Urinary bladder (tissue), 4 donors: ENCODE results near the gene WFDC12. TPM values are rescaled to one million over a fixed set of nuclear protein-coding genes. Genes with fewer than 3 reads are reported as not detected.

ENCODE experiments used
- DNase-seq: peaks from one replicate; pipeline ENCODE4 v3.0.0-alpha.2; 2015; ENCODE audit errors: extremely low spot score
- H3K27ac ChIP-seq: one replicate; pipeline ENCODE4 v1.5.1; 2013; ENCODE audit warnings: low read depth, mild to moderate bottlenecking, moderate library complexity
- H3K36me3 ChIP-seq: one replicate; pipeline ENCODE4 v1.6.1; 2013; ENCODE audit warnings: mild to moderate bottlenecking, moderate library complexity; ENCODE audit not compliant: insufficient read depth
- H3K4me1 ChIP-seq: one replicate; pipeline ENCODE4 v1.6.1; 2013; ENCODE audit warnings: mild to moderate bottlenecking, moderate library complexity; ENCODE audit not compliant: insufficient read depth
- H3K4me3 ChIP-seq: one replicate; pipeline ENCODE4 v1.5.1; 2013; ENCODE audit warnings: low read depth, low read length
- WGBS: extraction: QIAGEN DNeasy Blood & Tissue Kit; methylation state at CpG from one replicate; pipeline ENCODE4 v1.1.7; 2013; 5-methylcytosine and 5-hydroxymethylcytosine counted together
- polyA plus RNA-seq: library from polyadenylated mRNA; stranded (reverse); fragments of 200-250 nt; gene quantifications from one replicate; pipeline ENCODE4 v1.2.3, GENCODE V29; 2013
- total RNA-seq: library from RNA; depleted of rRNA; stranded (reverse); fragments of >200 nt; gene quantifications from one replicate; pipeline ENCODE4 v1.2.3, GENCODE V29; 2014
- donor health status: healthy with polysubstance abuse.
- donor health status: healthy.

Gene WFDC12
- total and polyA plus RNA-seq, 2 donors, result not detected

DNA sequence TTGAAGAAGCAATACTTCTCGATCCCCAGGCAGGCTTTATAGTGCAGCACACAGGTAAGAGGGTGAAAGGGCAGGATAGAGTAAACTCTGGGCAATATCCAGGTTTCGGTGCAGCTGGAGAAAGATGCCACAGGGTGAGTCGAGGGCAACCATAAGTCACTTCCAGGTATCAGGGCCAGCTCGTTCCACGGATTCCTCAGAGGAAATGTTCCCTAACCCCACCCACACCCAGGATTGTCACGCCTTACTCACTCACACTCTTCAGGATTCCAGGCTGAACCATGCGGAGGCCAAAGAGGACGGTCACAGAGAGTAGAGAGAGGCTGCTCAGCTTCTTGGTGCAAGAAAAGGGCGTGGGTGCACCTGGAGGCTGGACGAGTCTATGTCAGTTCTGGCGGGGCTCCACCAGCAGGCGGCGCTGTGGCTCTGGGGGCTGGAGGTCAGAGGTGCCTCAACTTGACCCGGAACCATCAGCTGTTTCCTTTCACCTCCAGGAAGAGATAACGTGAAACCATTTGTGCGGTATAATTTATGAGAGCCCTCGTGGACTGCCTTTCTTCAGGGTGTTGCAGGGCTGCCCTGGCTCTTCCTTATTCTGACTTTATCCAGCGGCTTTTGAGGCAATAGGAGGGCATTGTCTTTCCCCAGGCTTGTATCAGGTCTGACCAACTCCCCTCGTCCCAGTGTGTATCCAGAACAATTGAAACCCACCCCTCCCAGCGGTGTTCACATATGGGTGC is 14.5 kb upstream of the WFDC12 start:
- no peaks in the 10 kb centered on the region for H3K36me3 ChIP-seq
- H3K4me3 ChIP-seq, result no peak overlapping the region
- no peak for DNase-seq
- WGBS, result 38% methylated on average over 20 of the region's 20 CpGs
- no peak overlapping the region for H3K27ac ChIP-seq
- no peaks in the 10 kb centered on the region for H3K4me1 ChIP-seq

DNA sequence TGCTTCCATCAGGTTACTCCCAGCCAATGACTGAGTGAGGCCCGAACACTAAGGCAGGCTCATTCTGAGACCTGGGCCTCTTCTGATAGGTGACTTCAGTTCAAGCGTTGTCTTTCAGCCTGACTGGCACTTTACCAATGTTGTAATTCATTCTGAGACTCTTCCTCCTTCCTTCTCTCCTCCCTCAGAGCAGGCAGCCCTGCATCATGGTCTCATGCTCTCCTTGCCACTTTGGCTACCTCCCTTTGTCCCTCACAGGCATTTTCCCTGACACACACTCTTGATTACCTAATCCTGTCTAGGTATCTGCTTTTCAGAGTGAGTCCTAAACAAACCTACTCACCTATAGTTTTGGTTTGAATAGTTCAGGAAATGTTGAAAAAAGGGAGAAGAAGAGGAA is 12.6 kb upstream of the WFDC12 start:
- no peaks in the 10 kb centered on the region for H3K36me3 ChIP-seq
- 40% methylated on average over 2 of the region's 2 CpGs for WGBS

DNA sequence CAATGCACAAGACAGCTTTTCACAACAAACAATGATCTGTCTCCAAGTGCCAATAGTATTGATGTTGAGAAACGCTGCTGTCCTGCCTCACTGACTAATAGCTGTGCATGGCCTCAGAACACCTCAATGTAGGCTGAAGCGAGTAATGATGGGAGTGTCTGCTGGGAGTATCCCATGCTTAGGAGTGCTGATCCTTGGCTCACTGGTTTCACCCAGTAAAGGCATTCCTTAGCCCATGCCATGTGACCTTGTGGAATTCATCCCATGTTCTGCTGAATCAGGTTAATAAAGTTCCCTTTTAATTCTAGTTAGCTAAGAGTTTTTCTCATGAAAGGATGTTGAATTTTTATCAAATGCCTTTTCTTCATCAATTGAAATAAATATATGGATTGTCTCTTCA is 3.8 kb upstream of the WFDC12 start:
- 78% methylated on average over 2 of the region's 2 CpGs for WGBS
- no peak overlapping the region for H3K27ac ChIP-seq
- no peak for DNase-seq
- no peaks in the 10 kb centered on the region for H3K4me1 ChIP-seq
- H3K36me3 ChIP-seq, result no peaks in the 10 kb centered on the region
- H3K4me3 ChIP-seq, result no peak overlapping the region

More for the DNA sequence above, 12.6 kb upstream of the WFDC12 start:
- Histone ChIP-seq H3K4me1 (no peaks in the 10 kb centered on the region), H3K4me3 (no peak overlapping the region), H3K27ac (no peak overlapping the region)
- DNase-seq, result no peak

- no peak overlapping the region for H3K27ac ChIP-seq
- no peak overlapping the region for H3K4me3 ChIP-seq
- 92% methylated on average over 2 of the region's 2 CpGs for WGBS
- DNase-seq, result no peak
- H3K4me1 ChIP-seq, result no peaks in the 10 kb centered on the region
- H3K36me3 ChIP-seq, result no peaks in the 10 kb centered on the region
Observed at GRCh38 chr20:45121388-45121787, 2.9 kb downstream of the WFDC12 start.

GRCh38 chr20:45119556-45120266 is 4.6 kb downstream of the WFDC12 start:
- H3K4me1 ChIP-seq, result no peaks in the 10 kb centered on the region
- no peak for DNase-seq
- H3K4me3 ChIP-seq, result no peak overlapping the region
- no peak overlapping the region for H3K27ac ChIP-seq
- H3K36me3 ChIP-seq, result no peaks in the 10 kb centered on the region
- WGBS, result 80% methylated on average over 2 of the region's 2 CpGs

DNA sequence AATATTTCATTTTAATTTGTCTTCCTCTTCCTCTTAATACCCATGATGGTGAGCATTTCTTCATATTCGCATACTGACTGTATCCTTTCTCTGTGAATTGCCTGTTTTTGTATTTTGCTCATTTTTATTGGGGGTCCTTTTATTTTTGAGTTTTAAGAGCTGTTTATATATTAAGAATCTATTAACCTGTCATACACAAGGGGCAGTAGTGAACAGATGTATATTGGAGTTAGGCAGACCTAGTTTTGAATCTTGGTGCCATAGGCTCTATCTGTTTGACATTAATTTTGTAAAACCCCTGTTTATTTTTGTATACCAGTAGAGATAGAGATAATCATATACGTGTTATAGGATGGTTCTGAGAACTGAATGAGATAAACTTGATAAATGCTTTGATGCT is 6.2 kb downstream of the WFDC12 start:
- WGBS, result 75% methylated on average over 2 of the region's 2 CpGs
- H3K27ac ChIP-seq, result no peak overlapping the region
- DNase-seq, result no peak
- no peaks in the 10 kb centered on the region for H3K4me1 ChIP-seq
- no peaks in the 10 kb centered on the region for H3K36me3 ChIP-seq
- H3K4me3 ChIP-seq, result no peak overlapping the region

GRCh38 chr20:45117581-45117980 is 6.7 kb downstream of the WFDC12 start:
- Histone ChIP-seq H3K4me1 (no peaks in the 10 kb centered on the region), H3K4me3 (no peak overlapping the region), H3K36me3 (no peaks in the 10 kb centered on the region), H3K27ac (no peak overlapping the region)
- 64% methylated on average over 4 of the region's 4 CpGs for WGBS
- no peak for DNase-seq

DNA sequence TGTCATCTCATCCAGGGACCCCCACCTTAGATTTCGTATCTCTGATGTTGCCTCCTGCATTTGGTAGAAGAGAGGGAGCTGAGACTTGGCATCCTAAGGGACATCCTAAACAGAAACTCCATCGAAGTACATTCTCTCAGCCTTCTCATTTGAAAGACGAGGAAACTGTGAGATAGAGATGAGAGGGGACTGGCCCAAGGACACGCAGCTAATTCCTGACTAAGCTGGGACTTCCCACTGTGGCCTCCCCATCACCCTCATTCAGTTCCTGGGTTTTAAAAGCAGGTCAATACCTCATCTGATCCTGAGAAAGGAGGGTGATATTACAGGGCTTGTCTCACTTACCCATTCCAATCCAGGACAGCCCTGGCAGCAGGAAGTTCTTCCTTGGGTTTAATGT is 8.4 kb downstream of the WFDC12 start:
- H3K4me1 ChIP-seq, result no peaks in the 10 kb centered on the region
- H3K36me3 ChIP-seq, result no peaks in the 10 kb centered on the region
- DNase-seq, result no peak
- H3K27ac ChIP-seq, result no peak overlapping the region
- H3K4me3 ChIP-seq, result no peak overlapping the region
- WGBS, result 78% methylated on average over 4 of the region's 4 CpGs

DNA sequence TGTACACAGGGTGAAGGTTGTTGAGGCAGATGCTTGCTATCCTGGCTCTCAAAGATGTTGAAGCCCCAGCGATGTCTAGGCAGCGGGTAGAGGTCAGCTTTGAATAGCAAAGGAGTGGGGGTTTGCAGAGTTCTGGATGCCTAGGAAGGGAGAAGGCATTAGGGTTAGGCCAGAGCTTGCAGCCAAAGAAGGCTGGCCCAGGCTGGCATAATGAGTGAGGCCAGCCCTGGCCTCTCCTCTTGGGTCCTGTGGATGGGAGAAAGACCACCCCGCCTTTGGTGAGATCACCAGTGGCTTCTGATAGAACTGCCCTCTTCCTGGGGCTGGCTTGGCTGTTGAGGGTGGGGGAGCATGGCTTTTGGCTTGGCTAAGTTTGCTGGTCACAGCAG is 8.9 kb downstream of the WFDC12 start:
- Histone ChIP-seq H3K4me3 (no peak overlapping the region), H3K4me1 (no peaks in the 10 kb centered on the region), H3K27ac (no peak overlapping the region), H3K36me3 (no peaks in the 10 kb centered on the region)
- 67% methylated on average over 3 of the region's 3 CpGs for WGBS
- no peak for DNase-seq

DNA sequence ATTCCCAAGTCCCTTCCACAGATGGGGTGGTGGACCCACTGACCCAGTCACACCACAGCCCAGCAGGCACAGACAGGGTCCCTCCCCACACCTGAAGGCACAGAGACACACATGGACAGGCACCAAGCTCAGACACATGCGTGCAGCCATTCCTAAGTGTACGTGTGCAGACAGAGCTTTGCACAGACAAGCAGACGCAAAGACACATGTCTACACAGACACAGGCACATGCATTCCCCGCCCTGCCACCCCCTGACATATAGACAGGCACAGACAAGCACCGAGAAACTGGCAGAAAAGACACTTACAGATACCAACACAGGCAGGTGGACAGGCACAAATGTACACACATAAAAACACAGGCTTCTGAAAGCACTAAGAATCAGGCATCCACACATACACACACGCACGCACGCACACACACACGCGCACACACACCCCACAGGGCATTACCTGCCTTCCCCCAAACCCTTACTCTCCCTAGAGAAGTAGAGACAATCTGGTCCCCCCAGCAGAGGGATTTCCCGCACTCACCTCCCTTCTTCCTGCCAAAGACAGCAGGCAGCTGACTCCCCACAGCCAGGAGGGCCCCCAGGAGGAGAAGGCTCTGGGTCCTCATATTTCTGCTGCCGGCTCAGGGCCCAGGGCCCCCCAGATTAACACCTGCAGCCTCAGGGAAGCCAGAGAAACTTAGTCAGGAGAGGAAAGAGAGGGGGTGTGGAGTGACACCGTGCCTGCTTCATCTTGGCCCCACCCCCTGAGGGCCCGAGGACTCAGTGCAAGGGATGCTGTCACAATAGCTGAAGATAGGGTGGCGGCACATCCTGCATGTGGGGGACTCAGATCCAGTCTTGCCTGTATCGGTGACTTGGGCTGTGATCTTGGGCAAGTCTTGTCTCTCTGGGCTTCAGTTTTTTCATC is 9.5 kb downstream of the WFDC12 start, which contains the start of gene WFDC5:
Gene WFDC5 (minus strand): TSS at position 710 of the 921 bp plus-strand sequence. CDS start 91 bp downstream, at position 619.
- DNase-seq, result peak; percentile 21

DNA sequence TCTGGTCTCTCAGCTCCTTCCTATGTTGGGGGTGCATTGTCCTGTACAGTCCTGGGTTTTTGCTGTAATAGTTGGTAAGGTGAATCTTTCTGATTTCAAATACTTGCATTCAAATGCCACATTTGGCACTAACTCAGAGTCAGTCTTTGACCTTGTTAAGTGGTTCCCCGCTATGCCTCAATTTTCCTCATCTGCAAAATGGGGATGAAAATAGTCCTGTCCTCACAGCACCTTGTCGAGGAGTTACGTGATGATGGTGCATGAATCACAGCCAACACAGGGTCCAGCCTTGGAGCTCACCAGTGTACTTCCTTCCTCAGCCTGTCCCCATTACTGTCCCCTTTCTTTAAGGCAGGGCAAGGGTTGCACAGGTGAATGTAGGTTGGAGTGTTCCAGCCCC is 10.4 kb downstream of the WFDC12 start:
- no peak for DNase-seq
- 87% methylated on average over 3 of the region's 3 CpGs for WGBS

More for the DNA sequence above, 9.5 kb downstream of the WFDC12 start, which contains the start of gene WFDC5:
- WGBS, result 52% methylated on average over 16 of the region's 16 CpGs
- H3K4me1 ChIP-seq, result no peaks in the 10 kb centered on the region
- H3K4me3 ChIP-seq, result no peak within 1 kb of the TSS
- H3K27ac ChIP-seq, result no peak within 1 kb of the TSS
- H3K36me3 ChIP-seq, result no peaks in the 10 kb centered on the region

GRCh38 chr20:45112754-45113153 is 11.5 kb downstream of the WFDC12 start:
- DNase-seq, result no peak
- no peak overlapping the region for H3K4me3 ChIP-seq
- H3K36me3 ChIP-seq, result no peaks in the 10 kb centered on the region
- H3K4me1 ChIP-seq, result no peaks in the 10 kb centered on the region
- no peak overlapping the region for H3K27ac ChIP-seq

More for the DNA sequence above, 10.4 kb downstream of the WFDC12 start:
- Histone ChIP-seq H3K36me3 (no peaks in the 10 kb centered on the region), H3K4me3 (no peak overlapping the region), H3K27ac (no peak overlapping the region), H3K4me1 (no peaks in the 10 kb centered on the region)

DNA sequence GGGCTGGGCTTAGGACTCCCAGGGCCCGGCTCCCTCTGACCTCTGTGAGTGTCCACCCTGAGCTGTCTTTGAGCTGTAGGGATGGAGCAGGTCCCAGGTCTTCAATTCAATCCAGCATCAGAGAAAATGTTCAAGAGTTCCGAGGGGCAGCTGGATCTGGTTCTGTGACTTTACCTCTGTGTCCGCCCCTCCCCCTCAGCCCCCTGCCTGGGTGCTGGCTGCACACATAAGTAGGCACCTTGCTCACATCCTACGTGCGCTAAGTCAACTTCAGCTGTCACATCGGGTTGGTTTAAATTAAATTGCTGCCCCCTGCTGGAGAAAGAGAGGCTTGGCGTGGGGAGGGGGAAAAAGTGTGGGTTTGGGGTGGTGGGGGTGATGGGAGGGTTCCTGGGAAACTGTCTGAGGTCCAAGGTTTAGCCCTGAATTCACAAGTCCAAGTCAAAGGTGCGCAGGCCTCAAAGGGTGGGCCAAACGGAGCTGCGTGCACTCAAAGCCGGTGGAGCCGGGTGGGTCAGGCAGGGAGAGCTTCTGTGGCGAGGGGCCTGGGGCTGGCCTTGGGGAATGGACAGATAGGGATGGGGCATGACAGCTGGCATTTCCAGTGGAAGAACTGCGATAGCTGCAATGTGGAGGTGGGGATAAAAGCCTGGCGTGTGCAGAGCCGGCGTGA is 12.3 kb downstream of the WFDC12 start:
- no peak for DNase-seq
- no peak overlapping the region for H3K4me3 ChIP-seq
- 49% methylated on average over 17 of the region's 17 CpGs for WGBS
- no peaks in the 10 kb centered on the region for H3K36me3 ChIP-seq
- H3K27ac ChIP-seq, result no peak overlapping the region
- no peaks in the 10 kb centered on the region for H3K4me1 ChIP-seq
